A673 (cell line): ENCODE results near the gene SLX9. TPM values are rescaled to one million over a fixed set of nuclear protein-coding genes. Genes with fewer than 3 reads are reported as not detected.

Source experiments
- BruUV-seq: library from RNA; stranded (reverse); fragments of 400-500 nt; replicated peaks from 2 replicates; lab custom pipeline; 2021; lab: Mats Ljungman, UMichigan
- CTCF ChIA-PET: fragments of 300-600 bp; sonication (Branson Sonifier 250); formaldehyde crosslinking; loops from one replicate; lab custom pipeline; 2022; ENCODE audit warnings: antibody characterized with exemption; lab: Charles Lee
- POLR2A ChIA-PET: fragments of 300-600 bp; sonication (Branson Sonifier 250); formaldehyde crosslinking; loops from one replicate; lab custom pipeline; 2022; ENCODE audit warnings: antibody characterized with exemption; ENCODE audit not compliant: low non-redundant PET; lab: Charles Lee
- DNase-seq: peaks from one replicate; pipeline ENCODE4 v3.0.0-alpha.2; 2015; ENCODE audit warnings: low spot score
- H3K27ac ChIP-seq: fragments of 200-600 bp; sonication (generic); 2 replicates; pipeline ENCODE4 v1.5.1; 2016; ENCODE audit warnings: mixed run types, low read depth, mild to moderate bottlenecking, mixed read lengths, antibody characterized with exemption, low read length; ENCODE audit not compliant: poor library complexity, severe bottlenecking
- H3K27me3 ChIP-seq: fragments of 200-600 bp; sonication (generic); replicated peaks from 2 replicates; pipeline ENCODE4 v1.6.1; 2017; ENCODE audit warnings: mixed run types, low read depth, mild to moderate bottlenecking, mixed read lengths, antibody characterized with exemption, low read length; ENCODE audit not compliant: insufficient read depth, poor library complexity
- H3K36me3 ChIP-seq: fragments of 200-600 bp; sonication (generic); 2 replicates; pipeline ENCODE4 v1.6.1; 2016; ENCODE audit warnings: mixed run types, mild to moderate bottlenecking, mixed read lengths, antibody characterized with exemption, low read length; ENCODE audit not compliant: insufficient read depth, poor library complexity, severe bottlenecking
- H3K4me1 ChIP-seq: fragments of 200-600 bp; sonication (generic); 2 replicates; pipeline ENCODE4 v1.6.1; 2017; ENCODE audit warnings: mixed run types, mild to moderate bottlenecking, mixed read lengths, antibody characterized with exemption, low read length; ENCODE audit not compliant: insufficient read depth, poor library complexity, severe bottlenecking
- H3K4me3 ChIP-seq: fragments of 200-600 bp; sonication (generic); 2 replicates; pipeline ENCODE4 v1.5.1; 2016; ENCODE audit warnings: low read depth, mixed run types, mild to moderate bottlenecking, mixed read lengths, low read length; ENCODE audit not compliant: poor library complexity, severe bottlenecking
- H3K9me3 ChIP-seq: fragments of 200-600 bp; sonication (generic); 2 replicates; pipeline ENCODE4 v1.6.1; 2016; ENCODE audit warnings: mixed run types, low read depth, mild to moderate bottlenecking, mixed read lengths, antibody characterized with exemption, low read length; ENCODE audit not compliant: poor library complexity, severe bottlenecking
- CTCF ChIP-seq: fragments of 300-800, 200-600 bp; sonication (generic); conservative IDR thresholded peaks from 2 replicates; pipeline ENCODE4 v1.5.1; 2017; ENCODE audit warnings: low read depth, mild to moderate bottlenecking, antibody characterized with exemption, low read length, moderate library complexity, mixed read lengths
- EZH2 ChIP-seq: fragments of 200-600 bp; sonication (generic); IDR thresholded peaks from 2 replicates; pipeline ENCODE4 v1.6.1; 2017; ENCODE audit warnings: borderline replicate concordance, low read depth, mild to moderate bottlenecking, mixed read lengths, antibody characterized with exemption, low read length; ENCODE audit not compliant: poor library complexity, severe bottlenecking
- intact Hi-C: fragments of 100-400 bp; cut with micrococcal nuclease; formaldehyde crosslinking; loops from one replicate; pipeline ENCODE4 v1.10.0; 2022; ENCODE audit not compliant: unreplicated experiment
- total RNA-seq: library from RNA; stranded (reverse); gene quantifications from 2 replicates; pipeline ENCODE4 v1.2.3, GENCODE V29; 2021

SLX9 gene
- total RNA-seq, 1 experiment from 2014 or later = 114 TPM

DNA sequence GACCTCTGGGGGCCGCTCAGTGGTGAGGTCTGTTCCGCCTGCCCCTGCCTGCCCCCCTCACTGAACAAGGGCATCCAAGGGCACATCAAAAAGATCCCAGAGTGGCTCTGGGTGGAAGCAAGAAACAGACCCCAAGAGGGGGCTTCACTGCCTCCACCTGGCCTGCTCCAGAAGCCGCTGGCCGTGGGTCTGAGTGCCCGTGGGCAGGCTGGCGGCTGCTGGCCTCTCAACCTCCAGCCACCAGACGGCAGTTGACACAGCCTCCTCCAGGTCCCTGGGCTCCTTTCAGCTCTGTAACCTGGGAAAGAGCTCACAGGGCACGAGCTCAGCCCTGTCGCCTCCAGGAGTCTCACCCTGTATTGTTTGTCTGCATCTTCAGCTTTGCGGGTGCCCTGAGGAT, 56.3 kb downstream of the SLX9 start:
- Histone ChIP-seq H3K27ac (no peak overlapping the region), H3K4me1 (no peaks in the 10 kb centered on the region), H3K36me3 (no peaks in the 10 kb centered on the region), H3K4me3 (no peak overlapping the region), H3K27me3 (no peaks in the 10 kb centered on the region), H3K9me3 (no peaks in the 10 kb centered on the region)
- intact Hi-C loops = no loop called here
- TF ChIP-seq EZH2 (no peak), CTCF (no peak)
- ChIA-PET POLR2A (no interaction called here), CTCF (interaction anchor here (1.1 kb wide), 1 partner anchor 132 kb away, joined by 3 read pairs; no protein-coding TSS in a partner anchor)
- no peak for DNase-seq
- no TSS peak for BruUV-seq

GRCh38 chr21:44996501-44996921, 56.7 kb downstream of the SLX9 start:
- no peaks in the 10 kb centered on the region for H3K36me3 ChIP-seq
- no peaks in the 10 kb centered on the region for H3K27me3 ChIP-seq
- TF ChIP-seq CTCF (no peak), EZH2 (no peak)
- intact Hi-C loops = no loop called here
- CTCF ChIA-PET = interaction anchor here (1.1 kb wide), 1 partner anchor 132 kb away, joined by 3 read pairs; no protein-coding TSS in a partner anchor
- no peaks in the 10 kb centered on the region for H3K4me1 ChIP-seq
- no peak overlapping the region for H3K4me3 ChIP-seq
- H3K27ac ChIP-seq = no peak overlapping the region
- no peak for DNase-seq
- H3K9me3 ChIP-seq = no peaks in the 10 kb centered on the region
- no TSS peak for BruUV-seq
- POLR2A ChIA-PET = no interaction called here

GRCh38 chr21:44996983-44997936, 57.4 kb downstream of the SLX9 start:
- BruUV-seq = no TSS peak
- intact Hi-C loops = no loop called here
- H3K9me3 ChIP-seq = no peaks in the 10 kb centered on the region
- DNase-seq = no peak
- ChIA-PET CTCF (interaction anchor here (1.1 kb wide), 1 partner anchor 131 kb away, joined by 3 read pairs; no protein-coding TSS in a partner anchor), POLR2A (no interaction called here)
- H3K36me3 ChIP-seq = no peaks in the 10 kb centered on the region
- TF ChIP-seq CTCF (no peak), EZH2 (no peak)
- no peaks in the 10 kb centered on the region for H3K27me3 ChIP-seq
- H3K4me3 ChIP-seq = no peak overlapping the region
- no peaks in the 10 kb centered on the region for H3K4me1 ChIP-seq
- H3K27ac ChIP-seq = no peak overlapping the region
